Activated T-helper 1 cell treated with anti-CD3 and anti-CD28 coated beads, Interleukin-2, amount 50 U/mL, for 16 hours (primary cell): ENCODE data around the gene ZBTB20.

Experiments
- DNase-seq, 2 donors: peaks; one replicate each; pipeline ENCODE4 v3.0.0-alpha.2; 2020; ENCODE audit warnings: low read depth in 1 of 2, low spot score in 1 of 2

Gene ZBTB20

GRCh38 chr3:114350690-114351089, 796.4 kb downstream of the ZBTB20 start:
- DNase-seq, result no peak

GRCh38 chr3:114350271-114350670, 796.8 kb downstream of the ZBTB20 start:
- no peak for DNase-seq

DNA sequence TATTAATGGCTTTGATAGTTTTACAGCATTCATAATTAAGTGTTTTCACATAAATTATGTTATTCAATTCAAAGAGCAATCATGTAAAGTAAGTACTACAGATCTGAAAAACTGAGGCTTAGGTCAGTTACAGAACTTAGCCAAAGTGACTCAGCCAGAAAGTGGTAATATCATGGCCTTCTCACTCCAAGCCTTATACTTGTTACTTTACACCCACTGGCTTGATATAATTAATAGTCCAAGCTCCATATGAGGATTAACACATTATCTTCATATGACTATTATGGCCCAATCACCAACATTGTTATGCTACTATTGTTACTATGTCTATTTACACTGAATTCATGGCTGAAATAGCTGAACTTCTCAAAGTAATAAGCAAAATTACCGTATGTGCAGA, 802.6 kb downstream of the ZBTB20 start:
- DNase-seq, result no peak

GRCh38 chr3:114338651-114339357, 808.3 kb downstream of the ZBTB20 start:
- no peak for DNase-seq

- no peak for DNase-seq
Measured at GRCh38 chr3:114336857-114337256, 810.2 kb downstream of the ZBTB20 start.

GRCh38 chr3:114336122-114336697, 810.9 kb downstream of the ZBTB20 start:
- no peak for DNase-seq

DNA sequence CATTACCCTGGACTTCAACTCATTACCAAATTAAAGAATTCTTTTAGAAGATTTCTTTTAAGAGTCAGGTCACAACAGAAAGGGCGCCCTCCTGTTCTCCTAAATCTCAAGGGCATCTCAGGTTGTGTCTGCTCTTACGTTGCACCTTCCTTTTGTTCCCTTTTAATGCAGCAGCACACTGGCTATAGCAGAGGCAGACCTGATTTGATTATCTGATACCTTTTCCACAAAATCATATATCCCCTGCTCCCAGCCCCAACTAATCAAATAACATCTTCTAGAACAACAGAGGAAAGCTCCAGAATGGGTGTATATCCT, 813.2 kb downstream of the ZBTB20 start:
- DNase-seq, result no peak

DNA sequence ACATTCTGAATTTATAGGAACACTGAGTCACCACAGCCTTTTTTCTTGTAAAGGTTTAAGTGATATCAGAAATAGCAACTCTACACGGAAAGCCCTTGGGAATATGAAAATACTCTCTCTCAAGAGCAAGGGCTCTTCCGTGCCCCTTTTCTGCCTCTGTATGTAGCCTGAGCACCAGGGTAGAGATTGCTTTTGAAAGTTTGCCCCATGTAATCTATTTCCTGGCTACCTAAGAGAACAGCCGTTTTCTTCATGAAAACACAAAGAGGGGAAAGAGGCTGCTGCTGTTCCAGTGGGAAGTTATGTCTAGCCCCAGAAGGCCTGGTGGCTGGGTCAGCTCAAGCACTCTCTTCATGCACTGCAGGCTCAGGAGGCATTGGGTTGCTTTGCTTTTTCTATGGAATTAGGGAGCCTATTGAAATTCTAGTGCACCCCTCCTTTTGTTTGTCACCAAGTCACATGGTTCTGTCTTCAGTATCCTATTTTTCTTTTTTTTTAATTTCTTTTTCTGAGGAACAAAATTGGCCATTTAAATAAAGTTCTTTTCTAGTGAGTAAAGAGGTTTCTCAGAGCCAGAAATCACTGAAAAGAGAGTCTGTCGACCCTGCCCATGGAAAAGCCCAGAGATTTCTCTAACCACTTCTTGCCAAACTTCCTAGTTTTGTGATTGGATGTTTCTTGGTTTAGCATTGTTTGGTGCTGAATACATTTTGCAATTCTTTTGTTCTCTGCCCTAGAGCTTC, 813.7 kb downstream of the ZBTB20 start:
- no peak for DNase-seq

DNA sequence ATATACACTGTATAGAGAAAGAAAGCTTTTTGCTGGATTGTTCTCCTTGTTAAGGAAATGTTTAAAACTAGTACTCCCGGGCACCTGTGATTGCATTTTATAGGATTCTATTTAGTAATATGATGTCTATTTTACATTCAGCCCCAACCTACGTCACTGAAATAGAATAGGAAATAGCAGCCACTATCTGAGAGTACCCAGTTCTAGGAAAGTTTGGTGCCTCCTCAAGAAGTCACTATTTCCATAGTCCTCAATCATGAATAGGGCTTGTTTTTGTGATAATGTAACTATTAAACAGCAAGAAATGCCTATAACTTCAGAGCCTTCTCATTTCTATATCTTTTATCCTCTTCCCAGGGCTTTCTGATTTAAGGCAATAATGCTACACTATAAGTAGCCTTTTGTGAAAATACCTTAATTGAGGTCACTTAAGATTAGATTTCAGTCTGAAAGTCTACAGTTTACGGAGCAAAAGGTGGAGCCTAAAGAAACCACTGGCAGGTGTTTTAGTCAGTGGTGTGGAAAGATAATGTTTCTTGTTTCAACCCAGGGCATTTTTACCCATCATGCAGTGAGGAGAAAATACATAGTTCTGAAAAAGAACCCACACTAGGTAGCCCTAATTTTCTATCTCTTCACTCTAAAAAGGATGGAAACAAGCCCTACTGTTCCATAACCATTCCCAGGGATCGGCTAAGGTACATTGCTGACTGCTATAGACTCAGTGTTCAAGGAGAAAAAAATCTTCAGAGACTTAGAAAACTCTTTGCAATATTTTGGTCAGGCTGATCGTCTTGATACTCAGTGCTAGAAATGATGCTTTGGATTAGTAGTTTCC, 814.5 kb downstream of the ZBTB20 start:
- DNase-seq, result no peak

- DNase-seq, result no peak
Measured at GRCh38 chr3:114331710-114332109, 815.4 kb downstream of the ZBTB20 start.

- DNase-seq, result no peak
Measured at GRCh38 chr3:114331007-114331406, 816.1 kb downstream of the ZBTB20 start.

DNA sequence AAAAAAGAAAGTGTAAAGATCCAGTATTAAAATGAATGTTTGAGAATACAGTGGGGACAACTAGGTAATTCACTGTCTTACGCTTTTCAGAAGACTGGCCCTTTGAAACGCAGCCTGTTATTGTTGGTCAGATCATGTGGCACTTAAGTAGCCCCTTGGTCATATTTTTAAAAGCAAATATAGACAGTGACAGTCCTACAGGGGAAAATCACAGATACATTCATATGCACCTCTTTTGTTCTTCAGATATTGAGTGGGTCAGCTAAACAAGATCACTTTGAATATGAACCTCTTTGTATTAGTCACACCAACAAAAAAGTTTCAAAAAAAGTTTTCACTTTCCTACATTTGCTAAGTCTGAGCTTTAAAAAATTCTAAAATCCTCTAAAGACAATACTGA, 817.3 kb downstream of the ZBTB20 start:
- DNase-seq, result no peak

- no peak for DNase-seq
Measured at GRCh38 chr3:114328345-114328744, 818.7 kb downstream of the ZBTB20 start.

DNA sequence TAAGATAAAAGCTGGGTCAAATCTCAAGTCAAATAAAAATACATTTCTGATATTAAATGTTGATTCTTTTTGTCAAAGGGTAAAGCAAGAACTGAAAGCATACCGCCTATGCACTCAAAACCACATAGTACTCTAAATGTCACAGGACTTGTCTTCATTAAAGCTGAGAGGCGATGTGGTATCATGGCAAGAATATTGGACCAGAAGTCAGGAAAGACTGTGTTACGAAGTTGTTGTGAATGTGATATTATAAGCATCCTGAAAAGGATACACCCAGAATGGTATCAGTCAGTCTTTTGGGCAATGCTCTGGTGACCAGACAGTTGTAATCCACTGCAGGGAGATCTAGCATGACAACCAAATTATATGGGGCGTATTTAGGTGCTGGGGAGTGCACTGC, 819.4 kb downstream of the ZBTB20 start:
- no peak for DNase-seq

- DNase-seq, result no peak
Measured at GRCh38 chr3:114323546-114324254, 823.4 kb downstream of the ZBTB20 start.

GRCh38 chr3:114320246-114320645, 826.8 kb downstream of the ZBTB20 start:
- DNase-seq, result no peak

DNA sequence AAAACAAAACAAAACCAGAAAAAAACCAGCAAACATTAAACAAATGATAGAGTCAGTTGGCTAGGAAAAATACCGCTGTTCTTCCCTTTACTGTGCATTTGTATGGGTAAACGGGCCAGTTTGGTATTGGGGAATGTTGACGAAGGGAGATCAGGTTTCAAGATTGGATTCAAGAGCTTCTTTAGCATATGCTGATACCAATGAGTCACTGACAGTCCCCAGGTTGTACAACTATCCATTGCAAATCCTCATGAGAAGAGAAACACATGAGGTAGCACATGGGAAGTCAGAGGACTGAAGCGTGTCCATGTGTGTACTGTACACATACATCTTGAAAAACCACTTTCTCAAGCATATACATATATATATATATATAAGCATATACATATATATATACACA, 827.6 kb downstream of the ZBTB20 start:
- no peak for DNase-seq

DNA sequence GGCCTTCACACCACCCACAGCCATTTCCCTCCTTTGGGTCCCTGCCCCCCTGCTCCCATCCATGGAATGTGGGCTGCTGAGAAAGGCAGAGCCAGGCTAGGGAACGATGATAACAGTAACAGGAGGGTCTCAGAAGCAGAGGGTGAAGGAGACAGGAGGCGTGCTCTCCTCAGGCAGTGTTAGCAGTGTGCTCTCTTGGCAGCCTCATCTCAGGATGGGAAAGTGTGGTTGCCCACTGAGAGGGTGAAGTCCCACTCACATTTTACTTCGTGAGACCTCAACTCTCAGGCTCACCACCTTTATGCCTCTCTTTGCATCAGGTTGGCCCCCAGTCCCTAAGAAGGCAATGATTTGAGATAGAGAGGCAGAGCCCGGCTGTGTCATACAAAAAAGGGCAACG, 828.8 kb downstream of the ZBTB20 start:
- no peak for DNase-seq

GRCh38 chr3:114314282-114314681, 832.8 kb downstream of the ZBTB20 start:
- DNase-seq, result no peak

GRCh38 chr3:114313426-114313825, 833.7 kb downstream of the ZBTB20 start:
- no peak for DNase-seq

DNA sequence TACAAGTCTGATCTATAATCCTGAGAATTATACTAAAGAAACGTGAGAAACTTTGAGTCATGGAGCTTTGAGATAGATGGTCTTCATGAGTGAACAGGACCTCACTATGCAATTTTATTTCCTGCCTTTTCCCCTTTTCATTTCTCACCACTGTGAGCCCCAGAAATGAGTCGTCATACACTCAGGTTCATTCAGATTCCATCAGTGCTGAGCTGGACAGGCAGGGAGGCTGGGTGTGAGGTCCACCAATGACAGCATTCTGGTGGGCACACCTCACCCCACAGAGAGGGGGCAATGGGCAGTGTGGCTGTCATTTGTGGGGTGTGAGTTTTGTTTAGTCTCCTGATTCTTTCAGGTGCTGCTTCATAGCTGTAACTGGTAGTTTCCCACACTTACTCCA, 836.4 kb downstream of the ZBTB20 start:
- DNase-seq, result no peak
